SK-N-SH (cell line): ENCODE results near the gene CIITA. TPM values are rescaled to one million over a fixed set of nuclear protein-coding genes. Genes with fewer than 3 reads are reported as not detected.

Source experiments
- CTCF ChIA-PET: fragments of 300-600, 350-600 bp; formaldehyde crosslinking; extraction: SDS; loops from one replicate; lab custom pipeline; 2021; lab: Yijun Ruan, JAX
- POLR2A ChIA-PET: fragments of 350-600 bp; sonication (Branson Sonifier 250); formaldehyde crosslinking; extraction: SDS; loops from one replicate; lab custom pipeline; 2020; ENCODE audit warnings: antibody characterized with exemption, inconsistent platforms; lab: Yijun Ruan, JAX
- DNase-seq: peaks from one replicate; pipeline ENCODE4 v3.0.0; 2012
- H2AFZ ChIP-seq: fragments of 200-600 bp; sonication (generic); 2 replicates; pipeline ENCODE4 v1.8.1; 2016; ENCODE audit warnings: antibody characterized with exemption, mild to moderate bottlenecking, low read depth
- H3F3A ChIP-seq: fragments of 200-600 bp; sonication (generic); replicated peaks from 2 replicates; pipeline ENCODE3; 2016; ENCODE audit warnings: antibody characterized with exemption, mild to moderate bottlenecking; ENCODE audit not compliant: insufficient read depth
- H3K27ac ChIP-seq, 2 experiments: fragments of 200-500 bp in 1 of 2; fragments of 200-600 bp in 1 of 2; sonication (Bioruptor generic) in 1 of 2; sonication (generic), shearing (Covaris generic) in 1 of 2; 2 replicates each; pipeline versions ENCODE4 v1.5.1 to v1.6.1; 2014 to 2016; ENCODE audit warnings: low read depth in 2 of 2, inconsistent platforms in 1 of 2, low read length in 1 of 2, mild to moderate bottlenecking in 1 of 2, mixed read lengths in 1 of 2
- H3K27me3 ChIP-seq: fragments of 200-600 bp; sonication (generic), shearing (Covaris generic); 2 replicates; pipeline ENCODE4 v1.6.1; 2016; ENCODE audit warnings: mixed run types; ENCODE audit not compliant: insufficient read depth
- H3K36me3 ChIP-seq, 2 experiments: fragments of 200-500 bp in 1 of 2; fragments of 200-600 bp in 1 of 2; sonication (Bioruptor generic) in 1 of 2; sonication (generic) in 1 of 2; replicated peaks in 1 of 2; 2 replicates each; pipeline versions ENCODE3 to v1.5.1; 2014 to 2016; ENCODE audit warnings: low read length in 1 of 2, mild to moderate bottlenecking in 1 of 2; ENCODE audit not compliant: insufficient read depth in 2 of 2, control insufficient read depth in 1 of 2
- H3K4me1 ChIP-seq, 2 experiments: fragments of 200-500 bp in 1 of 2; fragments of 200-600 bp in 1 of 2; sonication (Bioruptor generic) in 1 of 2; sonication (generic), shearing (Covaris generic) in 1 of 2; 2 replicates each; pipeline versions ENCODE4 v1.5.1 to v1.6.1; 2014 to 2016; ENCODE audit warnings: low read depth in 1 of 2, low read length in 1 of 2, mixed run types in 1 of 2; ENCODE audit not compliant: insufficient read depth in 2 of 2, control insufficient read depth in 1 of 2
- H3K4me2 ChIP-seq: fragments of 200-600 bp; sonication (generic), shearing (Covaris generic); 2 replicates; pipeline ENCODE4 v1.6.1; 2017; ENCODE audit warnings: mixed run types
- H3K4me3 ChIP-seq, 2 experiments: fragments of 200-500 bp in 1 of 2; fragments of 200-600 bp in 1 of 2; sonication (Bioruptor generic) in 1 of 2; sonication (generic), shearing (Covaris generic) in 1 of 2; 2 replicates each; pipeline versions ENCODE4 v1.5.1 to v1.8.1; 2014 to 2016; ENCODE audit warnings: low read depth in 2 of 2, inconsistent platforms in 1 of 2, low read length in 1 of 2, mild to moderate bottlenecking in 1 of 2, mixed read lengths in 1 of 2, moderate library complexity in 1 of 2
- H3K79me2 ChIP-seq: fragments of 200-600 bp; sonication (generic); 2 replicates; pipeline ENCODE4 v1.8.1; 2017; ENCODE audit warnings: mild to moderate bottlenecking; ENCODE audit not compliant: insufficient read depth
- H3K9ac ChIP-seq: fragments of 200-600 bp; sonication (generic); 2 replicates; pipeline ENCODE4 v1.6.1; 2017; ENCODE audit warnings: mixed run types
- H3K9me2 ChIP-seq: fragments of 200-600 bp; sonication (generic); 2 replicates; pipeline ENCODE4 v1.6.1; 2017; ENCODE audit warnings: mixed run types
- H3K9me3 ChIP-seq: fragments of 200-600 bp; sonication (generic); 2 replicates; pipeline ENCODE4 v1.6.1; 2017; ENCODE audit warnings: mixed run types, mild to moderate bottlenecking, moderate library complexity
- H4K20me1 ChIP-seq: fragments of 200-600 bp; sonication (generic); 2 replicates; pipeline ENCODE4 v1.6.1; 2017; ENCODE audit warnings: mild to moderate bottlenecking, mixed run types; ENCODE audit not compliant: insufficient read depth
- CHD2 ChIP-seq: fragments of 150-350 bp; IDR thresholded peaks from 2 replicates; pipeline ENCODE4 v1.6.1; 2018; ENCODE audit warnings: low read length; ENCODE audit not compliant: partially characterized antibody
- EP300 ChIP-seq, 2 experiments: IDR thresholded peaks; 2 replicates each; pipeline versions ENCODE4 v1.4.0 to v1.6.1; 2012; ENCODE audit warnings: borderline replicate concordance in 1 of 2, low read depth in 1 of 2, low read length in 1 of 2
- EZH2phosphoT487 ChIP-seq: fragments of 200-600 bp; sonication (generic); IDR thresholded peaks from 2 replicates; pipeline ENCODE4 v1.6.1; 2017; ENCODE audit warnings: low read depth, mixed run types, mild to moderate bottlenecking, antibody characterized with exemption, moderate library complexity, borderline replicate concordance
- FOSL2 ChIP-seq: IDR thresholded peaks from 2 replicates; pipeline ENCODE4 v1.4.0; 2012; ENCODE audit warnings: low read depth, mild to moderate bottlenecking, moderate library complexity, borderline replicate concordance
- FOXJ3 ChIP-seq: sonication (generic); formaldehyde crosslinking; IDR thresholded peaks from 2 replicates; pipeline ENCODE4 v1.5.1; 2020; ENCODE audit warnings: mild to moderate bottlenecking, missing genetic modification reagents
- JUND ChIP-seq: IDR thresholded peaks from 2 replicates; pipeline ENCODE4 v1.4.0; 2012
- MEF2A ChIP-seq: IDR thresholded peaks from 2 replicates; pipeline ENCODE4 v1.4.0; 2012; ENCODE audit warnings: low read depth, borderline replicate concordance
- MXI1 ChIP-seq: IDR thresholded peaks from 2 replicates; pipeline ENCODE4 v1.6.1; 2012; ENCODE audit warnings: mild to moderate bottlenecking, low read depth, low read length, improper control_type of control experiment
- NFIC ChIP-seq: IDR thresholded peaks from 2 replicates; pipeline ENCODE4 v1.4.0; 2012; ENCODE audit warnings: borderline replicate concordance
- POLR2AphosphoS5 ChIP-seq: IDR thresholded peaks from 2 replicates; pipeline ENCODE4 v1.6.1; 2012; ENCODE audit warnings: low read depth, low read length
- RCOR1 ChIP-seq: fragments of 150-350 bp; IDR thresholded peaks from 2 replicates; pipeline ENCODE4 v1.6.1; 2017; ENCODE audit warnings: antibody characterized with exemption, low read length
- RFX5 ChIP-seq: IDR thresholded peaks from 2 replicates; pipeline ENCODE4 v1.6.1; 2012; ENCODE audit warnings: mild to moderate bottlenecking, improper control_type of control experiment, low read length
- RXRA ChIP-seq: IDR thresholded peaks from 2 replicates; pipeline ENCODE4 v1.4.0; 2012; ENCODE audit warnings: low read depth, mild to moderate bottlenecking, borderline replicate concordance
- SIN3A ChIP-seq: IDR thresholded peaks from 2 replicates; pipeline ENCODE4 v1.6.1; 2012; ENCODE audit warnings: low read depth, mild to moderate bottlenecking, low read length, moderate library complexity, borderline replicate concordance
- SMC3 ChIP-seq: IDR thresholded peaks from 2 replicates; pipeline ENCODE4 v1.6.1; 2012; ENCODE audit warnings: low read depth, low read length, improper control_type of control experiment
- TAF1 ChIP-seq: IDR thresholded peaks from 2 replicates; pipeline ENCODE4 v1.6.1; 2012; ENCODE audit warnings: low read depth, mild to moderate bottlenecking, low read length, moderate library complexity, borderline replicate concordance
- TEAD4 ChIP-seq: IDR thresholded peaks from 2 replicates; pipeline ENCODE4 v1.4.0; 2012; ENCODE audit warnings: mild to moderate bottlenecking, borderline replicate concordance; ENCODE audit not compliant: insufficient read depth
- YY1 ChIP-seq: IDR thresholded peaks from 2 replicates; pipeline ENCODE4 v1.4.0; 2012; ENCODE audit warnings: low read depth, mild to moderate bottlenecking
- WGBS: methylation state at CpG from one replicate; pipeline ENCODE4 v1.1.6; 2017; ENCODE audit warnings: low lambda C conversion rate; 5-methylcytosine and 5-hydroxymethylcytosine counted together
- polyA plus RNA-seq, 3 experiments: library from polyadenylated mRNA; depleted of rRNA; stranded (reverse); fragments of >200 nt; gene quantifications; 2 replicates each; pipeline ENCODE4 v1.2.3, GENCODE V29; 2012
- TF ChIP-seq, protein P1 (sequence below): IDR thresholded peaks from 2 replicates; pipeline ENCODE4 v1.6.1; 2012; ENCODE audit warnings: mild to moderate bottlenecking, low read depth, low read length, moderate library complexity
- TF ChIP-seq, protein P2 (sequence below): fragments of 150-350 bp; IDR thresholded peaks from 2 replicates; pipeline ENCODE4 v1.6.1; 2017; ENCODE audit warnings: antibody characterized with exemption, low read length, low read depth, borderline replicate concordance
- TF ChIP-seq, protein P3 (sequence below): IDR thresholded peaks from 2 replicates; pipeline ENCODE4 v1.4.0; 2012; ENCODE audit warnings: low read depth, borderline replicate concordance
- TF ChIP-seq, protein P4 (sequence below): IDR thresholded peaks from 2 replicates; pipeline ENCODE4 v1.4.0; 2012; ENCODE audit warnings: low read depth
- TF ChIP-seq, protein P5 (sequence below): IDR thresholded peaks from 2 replicates; pipeline ENCODE4 v1.4.0; 2012; ENCODE audit warnings: low read depth, borderline replicate concordance

Gene CIITA
- polyA plus RNA-seq, 1 of the 3 experiments (the other 2 are of a cell fraction) = 0.23 TPM

DNA sequence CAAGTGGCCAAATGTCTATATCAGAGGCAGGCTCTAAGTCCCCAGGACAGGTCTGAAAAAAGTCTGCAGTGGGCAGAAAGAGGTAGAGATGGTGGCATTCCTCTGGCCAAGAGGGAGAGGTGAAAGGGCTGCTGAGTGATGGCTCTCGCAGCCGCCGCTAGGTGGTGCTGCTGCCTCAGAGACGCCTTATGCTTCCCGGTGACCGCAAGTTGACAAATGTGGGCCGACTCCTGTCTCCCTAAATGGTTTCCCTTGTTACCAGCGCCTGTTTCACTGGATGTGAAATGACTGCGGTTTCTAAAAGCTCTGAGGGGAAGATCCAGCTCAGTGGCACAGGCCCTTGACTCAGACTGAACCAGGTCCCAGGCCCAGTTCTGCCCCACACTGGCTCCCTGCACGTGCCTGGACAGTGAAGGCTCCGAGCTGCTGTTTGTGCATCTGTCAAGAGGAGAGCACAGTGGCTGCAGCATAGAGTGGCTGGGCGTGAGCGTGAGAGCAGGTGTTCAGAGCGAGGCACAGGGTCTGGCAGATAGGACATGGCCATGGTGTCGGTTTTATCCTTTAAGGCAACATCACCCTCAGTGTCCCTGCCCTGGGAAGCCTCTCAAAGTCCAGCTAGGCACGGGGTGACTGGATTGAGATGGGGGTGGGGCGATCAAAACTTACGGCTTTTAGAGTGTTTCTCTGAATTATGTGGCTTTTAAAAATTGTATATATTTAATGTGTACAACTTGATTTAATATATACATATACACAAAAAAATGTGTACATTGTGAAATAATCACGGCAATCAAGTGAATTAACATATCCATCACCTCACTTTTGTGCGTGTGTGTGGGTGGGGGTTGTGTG, 87.3 kb downstream of the CIITA start:
- 46% methylated on average over 20 of the region's 20 CpGs for WGBS
- H4K20me1 ChIP-seq = no peaks in the 10 kb centered on the region
- no peaks in the 10 kb centered on the region for H3K27me3 ChIP-seq
- H3K9me3 ChIP-seq = no peaks in the 10 kb centered on the region
- 0 out of 2 replicates have a peak, but pooled peaks cover 7% of the 10 kb centered on the region for H3K79me2 ChIP-seq
- H3K4me1 ChIP-seq = peaks cover 13 to 25% of the 10 kb centered on the region in 2 experiments
- no peaks in the 10 kb centered on the region for H3K9me2 ChIP-seq
- H3K4me2 ChIP-seq = no peak overlapping the region
- DNase-seq = peak; percentile 79
- H2AFZ ChIP-seq = no peak overlapping the region
- H3K27ac ChIP-seq = peak overlapping the region in 1 of 2 experiments; percentile 29; a peak in 1 of 4 replicates
- peaks cover 5 to 16% of the 10 kb centered on the region in 2 experiments for H3K36me3 ChIP-seq
- H3K4me3 ChIP-seq = peak overlapping the region in 1 of 2 experiments; percentile 30; a peak in 1 of 4 replicates
- no peak overlapping the region for H3K9ac ChIP-seq
- peaks cover 18% of the 10 kb centered on the region for H3F3A ChIP-seq
- POLR2A ChIA-PET = interaction anchor here (1.1 to 1.6 kb wide), 2 partner anchors 292 to 333 kb away, joined by 3 to 5 read pairs; partner anchors contain the start of gene SOCS1
- CTCF ChIA-PET = interaction anchor here (0.6 to 12.7 kb wide), 88 partner anchors 10 to 750 kb away, joined by 3 to 318 read pairs (median 4); partner anchors contain the start of genes CLEC16A, DEXI, PRM3 and SOCS1
- TF ChIP-seq, protein P1, sequence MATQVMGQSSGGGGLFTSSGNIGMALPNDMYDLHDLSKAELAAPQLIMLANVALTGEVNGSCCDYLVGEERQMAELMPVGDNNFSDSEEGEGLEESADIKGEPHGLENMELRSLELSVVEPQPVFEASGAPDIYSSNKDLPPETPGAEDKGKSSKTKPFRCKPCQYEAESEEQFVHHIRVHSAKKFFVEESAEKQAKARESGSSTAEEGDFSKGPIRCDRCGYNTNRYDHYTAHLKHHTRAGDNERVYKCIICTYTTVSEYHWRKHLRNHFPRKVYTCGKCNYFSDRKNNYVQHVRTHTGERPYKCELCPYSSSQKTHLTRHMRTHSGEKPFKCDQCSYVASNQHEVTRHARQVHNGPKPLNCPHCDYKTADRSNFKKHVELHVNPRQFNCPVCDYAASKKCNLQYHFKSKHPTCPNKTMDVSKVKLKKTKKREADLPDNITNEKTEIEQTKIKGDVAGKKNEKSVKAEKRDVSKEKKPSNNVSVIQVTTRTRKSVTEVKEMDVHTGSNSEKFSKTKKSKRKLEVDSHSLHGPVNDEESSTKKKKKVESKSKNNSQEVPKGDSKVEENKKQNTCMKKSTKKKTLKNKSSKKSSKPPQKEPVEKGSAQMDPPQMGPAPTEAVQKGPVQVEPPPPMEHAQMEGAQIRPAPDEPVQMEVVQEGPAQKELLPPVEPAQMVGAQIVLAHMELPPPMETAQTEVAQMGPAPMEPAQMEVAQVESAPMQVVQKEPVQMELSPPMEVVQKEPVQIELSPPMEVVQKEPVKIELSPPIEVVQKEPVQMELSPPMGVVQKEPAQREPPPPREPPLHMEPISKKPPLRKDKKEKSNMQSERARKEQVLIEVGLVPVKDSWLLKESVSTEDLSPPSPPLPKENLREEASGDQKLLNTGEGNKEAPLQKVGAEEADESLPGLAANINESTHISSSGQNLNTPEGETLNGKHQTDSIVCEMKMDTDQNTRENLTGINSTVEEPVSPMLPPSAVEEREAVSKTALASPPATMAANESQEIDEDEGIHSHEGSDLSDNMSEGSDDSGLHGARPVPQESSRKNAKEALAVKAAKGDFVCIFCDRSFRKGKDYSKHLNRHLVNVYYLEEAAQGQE = no peak
- TF ChIP-seq EZH2phosphoT487 (no peak), SMC3 (peak; percentile 84), RCOR1 (0 out of 2 replicates have a peak, but pooled peaks have one; percentile 15), EP300 (IDR thresholded peaks at IDR 0.05; ENCODE audit: borderline replicate concordance in 1 of 2, low read depth in 1 of 2, low read length in 1 of 2) (no peak), TEAD4 (no peak), FOXJ3 (CRISPR knock-in tag) (no peak), CHD2 (no peak), SIN3A (no peak; the same call in 1 of the 2 replicates), MXI1 (peak; percentile 39; the same call in 1 of the 2 replicates), MEF2A (no peak), JUND (no peak), NFIC (no peak), RXRA (no peak), POLR2AphosphoS5 (no peak), FOSL2 (no peak), TAF1 (no peak), YY1 (no peak), RFX5 (no peak)
- TF ChIP-seq, protein P2, sequence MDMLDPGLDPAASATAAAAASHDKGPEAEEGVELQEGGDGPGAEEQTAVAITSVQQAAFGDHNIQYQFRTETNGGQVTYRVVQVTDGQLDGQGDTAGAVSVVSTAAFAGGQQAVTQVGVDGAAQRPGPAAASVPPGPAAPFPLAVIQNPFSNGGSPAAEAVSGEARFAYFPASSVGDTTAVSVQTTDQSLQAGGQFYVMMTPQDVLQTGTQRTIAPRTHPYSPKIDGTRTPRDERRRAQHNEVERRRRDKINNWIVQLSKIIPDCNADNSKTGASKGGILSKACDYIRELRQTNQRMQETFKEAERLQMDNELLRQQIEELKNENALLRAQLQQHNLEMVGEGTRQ = no peak
- TF ChIP-seq, protein P3, sequence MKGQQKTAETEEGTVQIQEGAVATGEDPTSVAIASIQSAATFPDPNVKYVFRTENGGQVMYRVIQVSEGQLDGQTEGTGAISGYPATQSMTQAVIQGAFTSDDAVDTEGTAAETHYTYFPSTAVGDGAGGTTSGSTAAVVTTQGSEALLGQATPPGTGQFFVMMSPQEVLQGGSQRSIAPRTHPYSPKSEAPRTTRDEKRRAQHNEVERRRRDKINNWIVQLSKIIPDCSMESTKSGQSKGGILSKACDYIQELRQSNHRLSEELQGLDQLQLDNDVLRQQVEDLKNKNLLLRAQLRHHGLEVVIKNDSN = no peak
- TF ChIP-seq, protein P4, sequence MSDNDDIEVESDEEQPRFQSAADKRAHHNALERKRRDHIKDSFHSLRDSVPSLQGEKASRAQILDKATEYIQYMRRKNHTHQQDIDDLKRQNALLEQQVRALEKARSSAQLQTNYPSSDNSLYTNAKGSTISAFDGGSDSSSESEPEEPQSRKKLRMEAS = no peak
- TF ChIP-seq, protein P5, sequence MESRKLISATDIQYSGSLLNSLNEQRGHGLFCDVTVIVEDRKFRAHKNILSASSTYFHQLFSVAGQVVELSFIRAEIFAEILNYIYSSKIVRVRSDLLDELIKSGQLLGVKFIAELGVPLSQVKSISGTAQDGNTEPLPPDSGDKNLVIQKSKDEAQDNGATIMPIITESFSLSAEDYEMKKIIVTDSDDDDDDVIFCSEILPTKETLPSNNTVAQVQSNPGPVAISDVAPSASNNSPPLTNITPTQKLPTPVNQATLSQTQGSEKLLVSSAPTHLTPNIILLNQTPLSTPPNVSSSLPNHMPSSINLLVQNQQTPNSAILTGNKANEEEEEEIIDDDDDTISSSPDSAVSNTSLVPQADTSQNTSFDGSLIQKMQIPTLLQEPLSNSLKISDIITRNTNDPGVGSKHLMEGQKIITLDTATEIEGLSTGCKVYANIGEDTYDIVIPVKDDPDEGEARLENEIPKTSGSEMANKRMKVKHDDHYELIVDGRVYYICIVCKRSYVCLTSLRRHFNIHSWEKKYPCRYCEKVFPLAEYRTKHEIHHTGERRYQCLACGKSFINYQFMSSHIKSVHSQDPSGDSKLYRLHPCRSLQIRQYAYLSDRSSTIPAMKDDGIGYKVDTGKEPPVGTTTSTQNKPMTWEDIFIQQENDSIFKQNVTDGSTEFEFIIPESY = no peak
